K562 (cell line): Measurements from ENCODE around the gene TANK. TPM values are rescaled to one million over a fixed set of nuclear protein-coding genes. Genes with fewer than 3 reads are reported as not detected.

ENCODE experiments used
- ASH1L ChIP-seq: fragments of 450-650 bp; IDR thresholded peaks from 2 replicates; pipeline ENCODE4 v1.6.1; 2018; ENCODE audit warnings: borderline replicate concordance, mild to moderate bottlenecking, low read depth; ENCODE audit not compliant: partially characterized antibody
- BRD4 ChIP-seq: fragments of 200-600 bp; sonication (generic); IDR thresholded peaks from 2 replicates; pipeline ENCODE4 v1.6.1; 2017; ENCODE audit warnings: inconsistent platforms
- CBFB ChIP-seq: sonication (generic); formaldehyde crosslinking; IDR thresholded peaks from 2 replicates; pipeline ENCODE4 v1.4.0; 2020; ENCODE audit warnings: mild to moderate bottlenecking, missing genetic modification reagents
- CBX3 ChIP-seq, 2 experiments: IDR thresholded peaks; 1 replicate in 1 of 2; 2 replicates in 1 of 2; pipeline ENCODE4 v1.6.1; 2012; ENCODE audit warnings: inconsistent platforms in 2 of 2, low read length in 2 of 2, borderline replicate concordance in 1 of 2, control low read depth in 1 of 2
- DACH1 ChIP-seq: fragments of 450-650 bp; IDR thresholded peaks from 2 replicates; pipeline ENCODE4 v1.6.1; 2018; ENCODE audit not compliant: partially characterized antibody
- E2F3 ChIP-seq: fragments of 250-450 bp; sonication (Bioruptor Pico); IDR thresholded peaks from 2 replicates; pipeline ENCODE4 v1.4.0; 2020; ENCODE audit warnings: mild to moderate bottlenecking
- ELK1 ChIP-seq: sonication (generic); formaldehyde crosslinking; IDR thresholded peaks from 2 replicates; pipeline ENCODE4 v1.8.1; 2022; ENCODE audit warnings: missing genetic modification reagents
- EP300 ChIP-seq: IDR thresholded peaks from 2 replicates; pipeline ENCODE4 v1.6.1; 2012; ENCODE audit warnings: low read length, improper control_type of control experiment
- GABPB1 ChIP-seq: sonication (generic); formaldehyde crosslinking; IDR thresholded peaks from 2 replicates; pipeline ENCODE4 v1.8.0; 2022; ENCODE audit warnings: mild to moderate bottlenecking, missing genetic modification reagents
- HDAC2 ChIP-seq: fragments of 450-650 bp; IDR thresholded peaks from 2 replicates; pipeline ENCODE4 v1.6.1; 2016; ENCODE audit warnings: mild to moderate bottlenecking
- L3MBTL2 ChIP-seq: fragments of 450-650 bp; IDR thresholded peaks from 2 replicates; pipeline ENCODE4 v1.6.1; 2016; ENCODE audit warnings: mild to moderate bottlenecking, moderate library complexity
- NCOA6 ChIP-seq: fragments of 450-650 bp; IDR thresholded peaks from 2 replicates; pipeline ENCODE4 v1.6.1; 2017; ENCODE audit warnings: mild to moderate bottlenecking
- PHF20 ChIP-seq: fragments of 450-650 bp; IDR thresholded peaks from 2 replicates; pipeline ENCODE4 v1.6.1; 2018; ENCODE audit not compliant: partially characterized antibody
- POLR2H ChIP-seq: IDR thresholded peaks from 2 replicates; pipeline ENCODE4 v1.6.1; 2016; ENCODE audit warnings: missing genetic modification characterization, low read depth, mild to moderate bottlenecking, control low read depth, missing compliant biosample characterization, moderate library complexity
- SIX5 ChIP-seq, 2 experiments: IDR thresholded peaks; 2 replicates each; pipeline ENCODE4 v1.6.1; 2011; ENCODE audit warnings: low read length in 2 of 2, borderline replicate concordance in 1 of 2, low read depth in 1 of 2, mild to moderate bottlenecking in 1 of 2, moderate library complexity in 1 of 2; ENCODE audit not compliant: insufficient read depth in 1 of 2
- SMAD2 ChIP-seq: fragments of 150-350 bp; IDR thresholded peaks from 2 replicates; pipeline ENCODE4 v1.6.1; 2014; ENCODE audit warnings: low read depth, mild to moderate bottlenecking, low read length
- SMARCE1 ChIP-seq: fragments of 450-650 bp; IDR thresholded peaks from 2 replicates; pipeline ENCODE4 v1.7.1; 2016; ENCODE audit warnings: mild to moderate bottlenecking
- SRF ChIP-seq, 2 experiments: fragments of 250-450, 450-650 bp in 1 of 2; sonication (Bioruptor Pico) in 1 of 2; sonication (generic) in 1 of 2; formaldehyde crosslinking; IDR thresholded peaks; 2 replicates each; pipeline versions ENCODE4 v1.5.0 to v1.5.1; 2020 to 2022; ENCODE audit warnings: mild to moderate bottlenecking in 1 of 2, missing genetic modification reagents in 1 of 2
- TRIM25 ChIP-seq: fragments of 450-650 bp; IDR thresholded peaks from 2 replicates; pipeline ENCODE4 v1.7.0; 2016; ENCODE audit warnings: borderline replicate concordance
- ZC3H4 ChIP-seq: sonication (generic); formaldehyde crosslinking; IDR thresholded peaks from 2 replicates; pipeline ENCODE4 v1.9.0; 2021; ENCODE audit warnings: missing genetic modification reagents, borderline replicate concordance
- ZNF12 ChIP-seq: sonication (generic); formaldehyde crosslinking; IDR thresholded peaks from 2 replicates; pipeline ENCODE4 v1.4.0; 2020; ENCODE audit warnings: mild to moderate bottlenecking, missing genetic modification reagents
- ZNF175 ChIP-seq: fragments of 200-800 bp; sonication (Bioruptor generic); IDR thresholded peaks from 2 replicates; pipeline ENCODE4 v1.6.1; 2016; ENCODE audit warnings: low read depth, mild to moderate bottlenecking, missing genetic modification characterization, missing compliant biosample characterization
- ZNF197 ChIP-seq: fragments of 200-800 bp; sonication (Bioruptor generic); IDR thresholded peaks from 2 replicates; pipeline ENCODE4 v1.6.1; 2016; ENCODE audit warnings: low read depth, missing genetic modification characterization, missing compliant biosample characterization
- ZNF277 ChIP-seq: fragments of 250-450 bp; sonication (Bioruptor Pico); IDR thresholded peaks from 2 replicates; pipeline ENCODE4 v1.8.0; 2022; ENCODE audit warnings: inconsistent platforms, mild to moderate bottlenecking, moderate library complexity, borderline replicate concordance
- ZNF583 ChIP-seq: fragments of 250-450 bp; sonication (Bioruptor Pico); IDR thresholded peaks from 2 replicates; pipeline ENCODE4 v1.4.0; 2020
- polyA plus RNA-seq, 8 experiments: library from polyadenylated mRNA; depleted of rRNA in 4 of 8; stranded (reverse) in 5 of 8; unstranded in 3 of 8; fragments of >200 nt; fragmentation: Nextera tagmentation in 2 of 8; fragmentation: Illumina TruSeq in 1 of 8; extraction: Ambion mirVana in 2 of 8; extraction: Trizol in 1 of 8; gene quantifications; 2 replicates each; pipeline versions ENCODE4 v1.2.1 to v1.2.3, GENCODE V29; 2011 to 2014; ENCODE audit warnings: inconsistent platforms in 1 of 8, missing spikeins in 1 of 8
- total RNA-seq, 7 experiments: library from RNA; depleted of rRNA in 6 of 7; stranded (reverse); fragments of >200 nt in 6 of 7; fragmentation: Illumina TruSeq in 2 of 7; extraction: Trizol in 2 of 7; gene quantifications; 2 replicates each; pipeline versions ENCODE4 v1.2.1 to v1.2.3, GENCODE V29; 2011 to 2021; ENCODE audit warnings: low replicate concordance in 1 of 7

TANK gene
- total and polyA plus RNA-seq, 9 of the 15 experiments (the other 6 are each of a cell fraction or from before 2014, with no cell fraction given) = 43.0 to 91.5 (median 54.4) TPM

- TF ChIP-seq TRIM25 = 0 out of 2 replicates have a peak, but pooled peaks have one; percentile 69
- no peak for TF ChIP-seq ZC3H4 (CRISPR knock-in tag)
- peak in 1 of 2 experiments; percentile 89; a peak in 2 of 4 replicates for TF ChIP-seq SRF (CRISPR knock-in tag; IDR thresholded peaks at IDR 0.05)
- TF ChIP-seq POLR2H (tag) = peak; percentile 92
- peak; percentile 97 for TF ChIP-seq BRD4
- peak; percentile 22 for TF ChIP-seq HDAC2
- TF ChIP-seq CBX3 (IDR thresholded peaks at IDR 0.05; ENCODE audit: borderline replicate concordance in 1 of 2, low read length in 2 of 2) = no peak; a peak in 1 of 3 replicates
- no peak for TF ChIP-seq CBFB (CRISPR knock-in tag)
- no peak for TF ChIP-seq ZNF12 (CRISPR knock-in tag)
- TF ChIP-seq L3MBTL2 = peak; percentile 35; the same call in 1 of the 2 replicates
- TF ChIP-seq EP300 = no peak
- no peak for TF ChIP-seq ZNF583 (CRISPR knock-in tag)
- TF ChIP-seq ZNF197 (CRISPR knock-in tag) = no peak; the same call in 1 of the 2 replicates
- TF ChIP-seq SMAD2 = no peak
- no peak for TF ChIP-seq SIX5 (IDR thresholded peaks at IDR 0.05; ENCODE audit: borderline replicate concordance in 1 of 2, insufficient read depth in 1 of 2, low read depth in 1 of 2, low read length in 2 of 2)
- TF ChIP-seq ELK1 (CRISPR knock-in tag) = no peak; the same call in 1 of the 2 replicates
- peak; percentile 57; the same call in 1 of the 2 replicates for TF ChIP-seq SMARCE1
- TF ChIP-seq PHF20 = peak; percentile 87
- peak; percentile 11 for TF ChIP-seq DACH1
- TF ChIP-seq ZNF175 (CRISPR knock-in tag) = peak; percentile 73
- no peak for TF ChIP-seq NCOA6
- no peak for TF ChIP-seq ZNF277 (CRISPR knock-in tag)
- peak; percentile 96 for TF ChIP-seq GABPB1 (CRISPR knock-in tag)
- TF ChIP-seq ASH1L = peak; percentile 14
- TF ChIP-seq E2F3 (CRISPR knock-in tag) = 0 out of 2 replicates have a peak, but pooled peaks have one; percentile 14
These were observed at the start of gene TANK (continued) for GRCh38 chr2:161160226-161161073.
